Activated T-helper 2 cell treated with anti-CD3 and anti-CD28 coated beads, Interferon-gamma antibody, Interleukin-2, Interleukin-4, amounts not matched to agents 10 μg/mL and 5 μg/mL and 100 μg/mL, durations not matched to agents 14 hours and 24 hours and 36 hours (primary cell): ENCODE measurements around the gene EEF1AKMT2. TPM values are rescaled to one million over a fixed set of nuclear protein-coding genes. Genes with fewer than 3 reads are reported as not detected.
"Not testable (repeated sequence)": the region's sequence is repeated elsewhere in the genome, so short reads cannot be mapped to it uniquely, and the experiment has no call there.

Experiments used
- DNase-seq: peaks from one replicate; pipeline ENCODE4 v3.0.0; 2021; ENCODE audit warnings: low spot score
- H3K27ac Mint-ChIP-seq: one replicate; pipeline ENCODE4 v1.8.0; 2021; ENCODE audit warnings: mixed read lengths
- H3K27me3 Mint-ChIP-seq: one replicate; pipeline ENCODE4 v1.8.0; 2021; ENCODE audit warnings: low read depth, mixed read lengths
- H3K36me3 Mint-ChIP-seq: one replicate; pipeline ENCODE4 v1.8.0; 2021; ENCODE audit warnings: low read depth, mixed read lengths
- H3K4me1 Mint-ChIP-seq: one replicate; pipeline ENCODE4 v1.8.0; 2021; ENCODE audit warnings: low read depth, mixed read lengths
- H3K4me3 Mint-ChIP-seq: one replicate; pipeline ENCODE4 v1.8.0; 2021; ENCODE audit warnings: low read depth, mild to moderate bottlenecking, moderate library complexity, mixed read lengths
- H3K9me3 Mint-ChIP-seq: one replicate; pipeline ENCODE4 v1.8.0; 2021; ENCODE audit warnings: mixed read lengths
- intact Hi-C: fragments of 100-400 bp; cut with micrococcal nuclease; formaldehyde crosslinking; loops from one replicate; pipeline ENCODE4 v1.15.1; 2023
- total RNA-seq: library from RNA; stranded (reverse); gene quantifications from 2 replicates; pipeline ENCODE4 v1.2.3, GENCODE V29; 2022

Gene EEF1AKMT2
- 20.9 and 21.0 TPM in 2 replicates for total RNA-seq

GRCh38 chr10:124791547-124792348, at the start of gene EEF1AKMT2:
Gene EEF1AKMT2 (minus strand): TSS chr10:124791887. CDS start chr10:124791833, 54 bp downstream.
- Mint-ChIP-seq H3K36me3 (peaks cover 25% of the 10 kb centered on the region), H3K9me3 (no peaks in the 10 kb centered on the region), H3K27ac (peak within 1 kb of the TSS; percentile 95), H3K27me3 (peaks cover 8% of the 10 kb centered on the region), H3K4me3 (peak within 1 kb of the TSS; percentile 97), H3K4me1 (peaks cover 15% of the 10 kb centered on the region)
- intact Hi-C loops, result loop anchor here (1.0 to 5.0 kb wide), 3 partner anchors 10 to 94 kb away; partner anchors contain the start of genes ABRAXAS2 and FAM53B
- peak; percentile 77 for DNase-seq

DNA sequence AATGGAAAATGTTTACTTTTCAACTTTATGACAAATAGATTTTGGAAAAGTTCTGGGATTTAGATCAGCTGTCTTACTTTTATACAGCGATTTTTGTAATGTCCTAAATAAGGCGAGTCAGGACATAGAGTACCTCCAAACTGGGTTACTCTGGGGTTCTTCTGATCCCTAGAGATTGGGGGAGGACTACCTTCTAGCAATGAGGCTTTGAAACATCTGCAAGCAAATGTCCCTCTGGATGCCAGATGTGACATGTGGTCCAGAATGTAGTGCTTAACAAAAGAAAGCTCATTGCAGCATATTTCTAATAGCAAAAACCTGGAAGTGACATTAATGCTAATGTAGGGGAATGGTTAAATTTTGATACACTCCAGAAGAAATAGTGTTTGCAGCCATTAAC, 46.0 kb upstream of the EEF1AKMT2 start:
- Mint-ChIP-seq H3K4me1 (no peaks in the 10 kb centered on the region), H3K4me3 (no peak overlapping the region), H3K27me3 (no peaks in the 10 kb centered on the region), H3K9me3 (no peaks in the 10 kb centered on the region), H3K36me3 (peaks cover 23% of the 10 kb centered on the region), H3K27ac (no peak overlapping the region)
- intact Hi-C loops, result no loop called here
- no peak for DNase-seq

GRCh38 chr10:124831116-124831515, 39.4 kb upstream of the EEF1AKMT2 start:
- H3K36me3 Mint-ChIP-seq, result peaks cover 54% of the 10 kb centered on the region

GRCh38 chr10:124830445-124830844, 38.8 kb upstream of the EEF1AKMT2 start:
- Mint-ChIP-seq H3K4me1 (no peaks in the 10 kb centered on the region), H3K27ac (no peak overlapping the region), H3K27me3 (no peaks in the 10 kb centered on the region), H3K4me3 (no peak overlapping the region), H3K36me3 (peaks cover 50% of the 10 kb centered on the region), H3K9me3 (no peaks in the 10 kb centered on the region)
- intact Hi-C loops, result no loop called here
- no peak for DNase-seq

More at GRCh38 chr10:124831116-124831515, 39.4 kb upstream of the EEF1AKMT2 start:
- intact Hi-C loops, result no loop called here
- no peaks in the 10 kb centered on the region for H3K27me3 Mint-ChIP-seq
- no peaks in the 10 kb centered on the region for H3K9me3 Mint-ChIP-seq
- DNase-seq, result no peak
- no peak overlapping the region for H3K27ac Mint-ChIP-seq
- H3K4me3 Mint-ChIP-seq, result no peak overlapping the region
- no peaks in the 10 kb centered on the region for H3K4me1 Mint-ChIP-seq

DNA sequence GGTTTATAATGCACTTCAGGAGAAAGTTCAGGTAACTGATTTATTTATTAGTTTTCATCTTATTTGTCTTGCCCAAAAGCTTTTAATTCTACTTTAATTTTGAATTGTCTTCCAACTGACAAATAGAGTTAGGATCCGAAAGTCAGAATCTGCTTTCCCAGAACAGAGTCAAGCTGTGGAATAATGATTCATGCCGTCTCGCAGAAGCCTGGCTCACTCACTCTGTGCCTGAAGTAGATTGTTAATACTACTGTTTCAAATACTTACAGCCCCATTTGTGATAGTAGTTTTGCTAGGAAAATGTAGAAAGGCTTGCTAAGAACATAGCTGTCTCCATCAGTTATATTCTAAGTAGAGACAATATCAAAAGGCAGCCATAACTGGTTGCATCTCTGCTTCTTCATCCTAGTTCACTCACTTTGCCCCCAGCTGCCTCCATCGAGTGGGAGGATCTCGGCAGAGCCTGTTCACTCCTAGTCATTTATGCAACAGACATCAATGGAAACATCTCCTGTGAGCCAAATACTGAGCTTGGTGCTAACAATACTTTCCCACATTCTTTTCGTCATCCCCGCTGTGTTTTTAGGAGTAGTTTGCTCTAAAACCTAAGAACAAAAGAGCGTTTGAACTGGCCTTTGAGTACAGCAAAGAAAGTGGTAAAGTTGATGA, 37.9 kb upstream of the EEF1AKMT2 start:
- intact Hi-C loops, result no loop called here

GRCh38 chr10:124827474-124827873, 35.8 kb upstream of the EEF1AKMT2 start:
- Mint-ChIP-seq H3K27me3 (no peaks in the 10 kb centered on the region), H3K27ac (no peak overlapping the region), H3K9me3 (no peaks in the 10 kb centered on the region), H3K4me1 (no peaks in the 10 kb centered on the region), H3K4me3 (no peak overlapping the region), H3K36me3 (peaks cover 39% of the 10 kb centered on the region)
- no peak for DNase-seq
- intact Hi-C loops, result loop anchor here (1.0 kb wide), 1 partner anchor 297 kb away; no protein-coding TSS in a partner anchor

More for the DNA sequence above, 37.9 kb upstream of the EEF1AKMT2 start:
- Mint-ChIP-seq H3K4me1 (no peaks in the 10 kb centered on the region), H3K36me3 (peaks cover 43% of the 10 kb centered on the region), H3K27ac (no peak overlapping the region), H3K9me3 (no peaks in the 10 kb centered on the region), H3K27me3 (no peaks in the 10 kb centered on the region), H3K4me3 (no peak overlapping the region)
- DNase-seq, result no peak

GRCh38 chr10:124826262-124826661, 34.6 kb upstream of the EEF1AKMT2 start:
- no peak for DNase-seq
- intact Hi-C loops, result no loop called here
- Mint-ChIP-seq H3K27ac (no peak overlapping the region), H3K36me3 (peaks cover 39% of the 10 kb centered on the region), H3K4me1 (no peaks in the 10 kb centered on the region), H3K4me3 (no peak overlapping the region), H3K9me3 (no peaks in the 10 kb centered on the region), H3K27me3 (no peaks in the 10 kb centered on the region)

DNA sequence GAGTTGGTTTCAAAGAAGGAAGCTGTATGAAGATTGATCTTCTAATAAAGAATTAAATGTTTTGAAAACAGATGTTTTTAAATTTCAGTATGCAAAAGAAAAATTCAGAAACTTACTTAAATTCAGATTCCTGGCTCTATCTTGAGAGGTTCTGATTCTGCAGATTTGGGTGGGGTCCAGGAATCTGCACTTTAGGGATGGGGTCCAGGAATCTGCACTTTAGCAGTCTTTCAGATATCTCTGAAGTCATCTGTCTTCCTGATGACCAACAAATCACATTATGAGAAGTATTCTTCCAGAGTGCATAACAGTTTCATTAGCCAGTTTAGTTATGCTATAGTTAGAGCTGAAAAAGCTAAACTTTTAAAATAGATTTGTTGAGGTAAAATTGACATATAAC, 34.0 kb upstream of the EEF1AKMT2 start:
- no peak overlapping the region for H3K27ac Mint-ChIP-seq
- no peaks in the 10 kb centered on the region for H3K27me3 Mint-ChIP-seq
- H3K4me3 Mint-ChIP-seq, result no peak overlapping the region
- no peak for DNase-seq
- peaks cover 36% of the 10 kb centered on the region for H3K36me3 Mint-ChIP-seq
- H3K4me1 Mint-ChIP-seq, result no peaks in the 10 kb centered on the region
- intact Hi-C loops, result no loop called here
- no peaks in the 10 kb centered on the region for H3K9me3 Mint-ChIP-seq

- intact Hi-C loops, DNase-seq, H3K27me3 Mint-ChIP-seq, H3K4me3 Mint-ChIP-seq, H3K4me1 Mint-ChIP-seq, H3K27ac Mint-ChIP-seq, H3K9me3 Mint-ChIP-seq: not testable (repeated sequence)
- peaks cover 36% of the 10 kb centered on the region for H3K36me3 Mint-ChIP-seq
Measured at GRCh38 chr10:124824932-124825331, 33.2 kb upstream of the EEF1AKMT2 start.

GRCh38 chr10:124824507-124824906, 32.8 kb upstream of the EEF1AKMT2 start:
- no peak for DNase-seq
- H3K4me1 Mint-ChIP-seq, result no peaks in the 10 kb centered on the region
- intact Hi-C loops, result no loop called here
- H3K27ac Mint-ChIP-seq, result no peak overlapping the region
- no peaks in the 10 kb centered on the region for H3K27me3 Mint-ChIP-seq
- H3K4me3 Mint-ChIP-seq, result no peak overlapping the region
- peaks cover 34% of the 10 kb centered on the region for H3K36me3 Mint-ChIP-seq
- H3K9me3 Mint-ChIP-seq, result no peaks in the 10 kb centered on the region

DNA sequence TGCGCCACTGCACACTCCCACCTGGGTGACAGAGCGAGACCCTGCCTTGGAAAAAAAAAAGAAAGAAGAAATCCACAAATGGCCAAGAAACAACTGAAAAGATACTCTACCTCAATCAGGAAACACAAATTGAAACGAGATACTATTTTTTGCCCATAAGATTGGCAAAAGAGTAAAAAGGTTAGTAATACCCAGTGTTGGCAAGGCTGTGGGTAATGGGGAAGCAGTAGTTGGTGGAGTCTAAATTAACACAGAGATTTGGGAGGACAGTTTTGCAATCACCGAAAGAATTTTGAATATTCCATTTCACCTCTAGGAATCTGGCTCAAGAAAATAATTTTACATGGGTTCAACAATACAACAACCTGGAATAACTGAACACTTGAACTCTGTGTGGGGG, 29.8 kb upstream of the EEF1AKMT2 start:
- Mint-ChIP-seq H3K4me1 (no peaks in the 10 kb centered on the region), H3K36me3 (peaks cover 43% of the 10 kb centered on the region), H3K27ac (no peak overlapping the region), H3K27me3 (no peaks in the 10 kb centered on the region), H3K4me3 (no peak overlapping the region), H3K9me3 (no peaks in the 10 kb centered on the region)
- DNase-seq, result no peak
- intact Hi-C loops, result no loop called here

DNA sequence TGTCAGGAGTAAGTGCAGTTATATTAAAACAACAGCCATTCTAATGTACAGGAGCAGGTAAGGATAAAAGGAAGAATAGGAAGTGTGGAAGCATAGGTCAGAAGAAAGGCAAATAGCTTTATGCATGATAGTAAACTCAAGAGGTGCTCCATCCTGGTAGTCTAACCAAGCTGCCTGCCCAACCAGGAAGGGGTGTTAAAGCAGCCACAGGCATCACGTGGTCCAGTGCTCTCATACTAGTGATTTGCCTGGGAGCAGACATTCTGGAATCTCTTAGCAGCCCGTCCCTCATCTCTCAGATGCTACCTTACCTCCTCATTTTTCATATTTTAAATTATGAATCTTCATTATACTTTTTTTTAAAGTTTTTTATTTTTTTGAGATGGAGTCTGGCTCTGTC, 28.4 kb upstream of the EEF1AKMT2 start:
- no peaks in the 10 kb centered on the region for H3K9me3 Mint-ChIP-seq
- H3K4me1 Mint-ChIP-seq, result no peaks in the 10 kb centered on the region
- DNase-seq, result no peak
- peaks cover 41% of the 10 kb centered on the region for H3K36me3 Mint-ChIP-seq
- intact Hi-C loops, result no loop called here
- no peaks in the 10 kb centered on the region for H3K27me3 Mint-ChIP-seq
- no peak overlapping the region for H3K27ac Mint-ChIP-seq
- no peak overlapping the region for H3K4me3 Mint-ChIP-seq

DNA sequence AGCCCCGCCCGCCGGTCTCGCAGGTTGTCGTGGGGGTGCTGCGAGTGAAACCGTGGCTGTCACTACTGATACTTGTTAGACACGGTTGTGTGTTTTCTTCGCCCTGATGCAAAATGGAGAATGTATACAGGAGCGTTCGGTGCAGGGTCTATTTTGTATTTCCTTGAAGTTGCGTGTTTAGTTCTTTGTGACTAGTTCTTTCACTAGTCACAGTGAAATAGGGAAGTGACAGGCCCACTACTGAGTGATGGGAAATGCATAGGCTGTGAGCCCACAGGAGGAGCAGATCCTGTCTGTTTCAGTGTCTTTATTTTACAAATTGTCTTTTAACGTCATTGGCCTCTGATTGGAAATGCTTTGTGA, 10.6 kb upstream of the EEF1AKMT2 start:
- intact Hi-C loops, result loop anchor here (2.0 to 5.0 kb wide), 2 partner anchors 115 to 385 kb away; partner anchors contain the start of gene OAT
- Mint-ChIP-seq H3K4me3 (peak overlapping the region; percentile 90), H3K4me1 (peaks cover 14% of the 10 kb centered on the region), H3K27ac (peak overlapping the region; percentile 79), H3K9me3 (no peaks in the 10 kb centered on the region), H3K36me3 (no peaks in the 10 kb centered on the region), H3K27me3 (peaks cover 3% of the 10 kb centered on the region)
- no peak for DNase-seq
